GM19099 (cell line): ENCODE measurements around the gene RHEB.

ENCODE experiments used
- POLR2A ChIP-seq: IDR thresholded peaks from 3 replicates; pipeline ENCODE4 v1.6.1; 2011; ENCODE audit warnings: low read depth; ENCODE audit not compliant: insufficient read length; ENCODE audit errors: extremely low read depth

RHEB gene

DNA sequence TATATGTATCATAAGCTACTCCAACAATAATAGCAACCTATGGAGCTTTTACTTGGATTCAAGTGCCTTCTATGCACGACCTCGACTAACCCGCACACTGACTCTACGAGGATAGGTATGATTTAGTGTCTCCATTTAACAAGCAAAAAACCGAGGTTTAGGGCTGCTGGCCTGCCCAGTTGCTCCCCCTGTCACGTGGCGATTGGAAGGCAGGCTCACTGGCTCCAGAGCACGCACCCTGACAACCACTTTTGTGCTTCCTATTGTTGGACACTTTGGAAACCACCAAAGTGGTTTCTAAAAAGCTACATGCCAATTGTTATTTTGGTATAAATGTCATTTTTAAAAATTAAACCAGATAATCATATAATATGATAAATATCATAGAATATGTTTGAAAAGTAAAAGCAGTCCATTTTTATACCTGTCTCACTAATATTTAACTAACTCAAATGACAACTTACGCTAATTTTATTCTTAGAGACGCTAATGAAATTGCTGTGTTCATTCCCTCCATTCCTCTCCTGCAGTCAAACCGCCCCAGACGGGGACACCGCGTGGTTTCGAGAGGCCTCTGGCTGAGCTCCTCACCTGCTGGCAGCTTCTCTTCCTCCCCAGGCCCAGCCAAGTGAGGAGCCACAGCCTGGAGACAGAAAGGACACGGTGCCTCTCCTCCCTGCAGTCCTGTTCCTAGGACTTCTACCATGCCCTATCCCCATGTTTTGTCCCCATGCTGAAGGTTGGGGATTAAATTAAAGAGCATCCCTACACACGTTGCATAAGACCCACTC is 22.2 kb upstream of the RHEB start:
- TF ChIP-seq POLR2A, result no peak

DNA sequence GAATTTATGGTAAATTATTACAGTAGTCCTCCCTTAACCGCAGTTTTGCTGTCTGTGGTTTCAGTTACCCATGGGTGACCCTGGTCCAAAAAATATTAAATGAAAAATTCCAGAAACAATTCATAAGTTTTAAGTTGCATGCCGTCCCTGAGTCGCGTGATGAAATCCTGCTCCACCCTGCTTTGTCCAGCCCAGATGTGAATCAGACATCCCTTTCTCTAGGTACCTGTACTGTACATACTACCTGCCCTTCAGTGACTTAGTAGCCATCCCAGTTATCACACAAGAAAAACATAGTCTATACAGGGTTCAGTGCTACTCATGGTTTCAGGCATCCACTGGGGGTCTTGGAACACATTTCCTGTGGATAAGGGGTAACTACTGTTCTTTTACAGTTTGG is 20.5 kb upstream of the RHEB start:
- no peak for TF ChIP-seq POLR2A

DNA sequence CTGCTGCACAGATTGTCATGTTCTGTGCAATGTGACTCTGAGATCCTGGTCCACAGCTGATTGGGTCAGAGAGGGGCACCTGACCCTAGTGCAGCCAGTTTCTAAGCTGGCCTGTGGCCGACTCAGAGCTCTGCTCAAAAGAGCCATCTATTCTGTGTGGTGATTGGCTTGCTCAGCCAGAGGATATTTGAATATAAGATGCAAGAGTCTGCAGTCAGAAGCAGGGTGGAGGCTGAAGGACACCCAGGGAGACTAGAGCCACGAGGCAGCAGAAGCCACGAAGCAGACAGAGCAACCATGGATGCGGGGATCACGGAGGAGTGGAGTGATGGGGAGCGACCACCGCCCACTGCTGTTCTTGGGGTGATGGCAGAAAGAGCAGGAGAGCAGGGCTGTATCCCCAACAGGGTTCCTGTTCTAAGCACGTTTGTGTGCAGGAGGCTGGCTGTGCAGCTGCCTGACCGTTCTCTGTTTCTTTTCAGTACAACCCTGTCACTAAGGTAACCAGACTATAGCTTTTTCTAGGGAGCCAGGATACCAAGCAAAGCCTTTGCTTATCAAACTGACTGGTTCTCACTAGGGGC is 19.5 kb upstream of the RHEB start:
- no peak for TF ChIP-seq POLR2A

DNA sequence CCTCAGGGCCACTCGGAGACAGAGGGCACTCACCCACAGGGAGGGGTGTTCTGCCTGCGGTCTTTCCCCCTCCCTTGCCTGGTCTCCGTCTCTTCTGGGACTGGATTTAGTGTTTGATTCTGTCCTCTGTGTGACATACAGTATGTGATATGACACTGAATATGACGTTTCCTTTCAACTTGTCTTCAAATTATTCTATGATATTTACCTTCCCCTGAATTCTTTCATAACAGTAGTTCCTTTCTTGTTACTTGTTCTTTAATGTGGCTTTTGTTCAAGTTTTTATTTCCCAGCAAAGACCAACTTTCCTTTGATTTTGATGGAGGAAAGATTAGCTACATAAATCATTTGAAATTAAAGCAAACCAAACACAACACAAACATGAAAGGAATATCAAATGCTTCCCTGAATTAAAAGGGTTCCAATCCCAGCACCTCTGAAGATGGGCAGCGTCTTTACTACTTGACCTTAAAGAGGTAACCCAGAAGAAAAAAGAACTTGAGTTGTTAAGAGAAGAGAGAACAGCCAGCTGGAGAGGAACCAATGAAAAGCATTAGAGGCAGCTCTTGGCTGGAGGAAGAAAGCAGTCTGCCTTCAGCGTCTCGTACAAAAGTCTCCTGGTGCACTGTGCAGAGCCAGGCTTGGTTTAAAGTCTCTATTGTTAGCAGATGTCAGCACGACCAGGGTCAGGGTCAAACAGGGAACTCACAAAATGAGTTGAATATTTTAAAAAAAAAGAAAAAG is 18.3 kb upstream of the RHEB start:
- no peak for TF ChIP-seq POLR2A

DNA sequence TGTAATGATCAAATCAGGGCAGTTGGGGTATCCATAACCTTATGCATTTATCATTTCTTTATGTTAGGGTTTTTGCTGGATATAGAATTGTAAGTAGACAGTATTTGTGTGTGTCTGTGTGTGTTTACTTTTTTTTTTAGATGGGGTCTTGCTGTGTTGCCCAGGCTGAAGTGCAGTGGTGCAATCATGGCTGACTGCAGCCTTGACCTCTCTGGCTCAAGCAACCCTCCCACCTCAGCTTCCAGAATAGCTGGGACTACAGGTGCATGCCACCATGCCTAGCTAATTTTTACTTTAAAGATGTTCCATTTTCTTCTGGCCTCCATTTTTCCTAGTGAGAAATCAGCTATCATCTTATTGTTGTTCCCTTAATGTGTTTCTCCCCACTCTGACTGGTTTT is 10.1 kb upstream of the RHEB start:
- no peak for TF ChIP-seq POLR2A

DNA sequence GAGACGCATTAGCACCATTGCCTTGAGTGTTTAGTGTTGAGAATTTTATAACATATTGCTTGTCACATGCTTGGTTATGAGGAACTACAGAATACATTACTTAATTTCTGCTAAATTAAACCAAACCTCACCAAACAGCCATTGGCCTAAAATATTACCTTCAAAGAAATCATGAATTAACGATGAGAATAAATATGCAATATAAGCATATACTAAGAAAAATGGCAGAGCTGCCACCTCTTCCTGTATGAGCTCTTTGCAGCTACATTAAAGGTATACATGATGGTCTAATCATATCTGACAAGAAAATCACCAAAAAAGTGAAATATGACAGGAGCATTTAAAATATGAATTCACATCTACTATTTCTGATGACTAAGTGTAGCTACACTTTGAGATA is 5.2 kb upstream of the RHEB start:
- TF ChIP-seq POLR2A, result no peak

DNA sequence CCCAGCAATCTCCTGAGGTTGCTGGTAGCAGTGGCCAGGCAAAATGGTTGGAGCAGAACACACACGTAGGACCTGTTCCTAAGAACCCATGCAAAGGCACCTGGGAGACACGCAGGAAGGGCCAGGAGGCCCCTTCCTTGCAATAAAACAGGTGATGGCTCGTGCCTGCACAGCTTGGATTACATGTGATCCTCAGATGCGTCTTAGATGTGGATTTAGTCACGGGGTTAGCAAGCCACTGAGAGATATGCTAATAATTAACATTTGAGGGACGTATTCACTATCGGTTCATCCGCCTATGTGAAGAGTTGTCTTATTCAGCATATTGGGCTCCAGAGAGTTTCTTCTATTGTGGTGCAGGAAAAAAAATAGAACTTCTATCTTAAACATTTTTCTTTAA is 4.6 kb upstream of the RHEB start:
- TF ChIP-seq POLR2A, result no peak

DNA sequence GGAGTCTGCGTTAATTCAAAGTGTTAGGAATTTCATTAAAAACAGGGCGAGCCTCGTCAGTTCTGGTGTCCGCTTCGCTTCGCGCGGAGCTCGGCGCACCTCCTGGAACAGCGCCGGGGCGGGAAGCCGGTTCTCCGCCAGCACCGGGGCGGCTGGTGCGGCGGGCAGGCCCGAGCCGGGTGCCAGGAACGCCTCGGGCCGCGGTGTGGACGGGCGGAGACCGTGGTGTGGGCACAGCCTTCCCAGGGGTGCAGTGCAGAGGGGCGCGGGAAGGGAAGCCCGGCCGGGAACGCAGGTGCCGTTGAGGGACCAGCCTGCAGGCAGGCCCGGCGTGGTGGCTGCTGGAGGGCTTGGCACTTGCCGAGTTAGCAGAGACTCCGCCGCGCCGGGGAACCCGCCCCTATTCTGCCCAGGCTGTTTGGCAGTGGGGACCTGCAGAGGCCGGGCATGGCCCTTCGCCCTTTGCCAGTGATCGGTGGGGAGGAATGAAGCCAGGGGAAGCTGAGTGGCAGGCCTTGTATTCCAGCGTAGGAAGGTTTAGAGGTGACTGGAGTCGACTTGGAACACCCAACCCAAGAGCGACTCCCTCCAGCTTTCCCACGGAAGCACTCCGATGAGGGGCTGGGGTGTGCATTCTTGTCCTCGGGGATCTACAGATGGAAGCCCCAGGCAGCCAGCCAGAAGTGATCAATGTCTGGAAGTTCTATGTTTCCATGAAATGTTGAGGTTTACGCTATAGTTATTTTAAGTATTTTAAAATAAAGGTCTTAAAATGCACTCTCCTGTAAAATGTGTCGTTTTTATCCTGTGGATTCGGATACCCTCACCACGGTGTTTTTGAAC is 945 bp upstream of the RHEB start:
- no peak for TF ChIP-seq POLR2A

DNA sequence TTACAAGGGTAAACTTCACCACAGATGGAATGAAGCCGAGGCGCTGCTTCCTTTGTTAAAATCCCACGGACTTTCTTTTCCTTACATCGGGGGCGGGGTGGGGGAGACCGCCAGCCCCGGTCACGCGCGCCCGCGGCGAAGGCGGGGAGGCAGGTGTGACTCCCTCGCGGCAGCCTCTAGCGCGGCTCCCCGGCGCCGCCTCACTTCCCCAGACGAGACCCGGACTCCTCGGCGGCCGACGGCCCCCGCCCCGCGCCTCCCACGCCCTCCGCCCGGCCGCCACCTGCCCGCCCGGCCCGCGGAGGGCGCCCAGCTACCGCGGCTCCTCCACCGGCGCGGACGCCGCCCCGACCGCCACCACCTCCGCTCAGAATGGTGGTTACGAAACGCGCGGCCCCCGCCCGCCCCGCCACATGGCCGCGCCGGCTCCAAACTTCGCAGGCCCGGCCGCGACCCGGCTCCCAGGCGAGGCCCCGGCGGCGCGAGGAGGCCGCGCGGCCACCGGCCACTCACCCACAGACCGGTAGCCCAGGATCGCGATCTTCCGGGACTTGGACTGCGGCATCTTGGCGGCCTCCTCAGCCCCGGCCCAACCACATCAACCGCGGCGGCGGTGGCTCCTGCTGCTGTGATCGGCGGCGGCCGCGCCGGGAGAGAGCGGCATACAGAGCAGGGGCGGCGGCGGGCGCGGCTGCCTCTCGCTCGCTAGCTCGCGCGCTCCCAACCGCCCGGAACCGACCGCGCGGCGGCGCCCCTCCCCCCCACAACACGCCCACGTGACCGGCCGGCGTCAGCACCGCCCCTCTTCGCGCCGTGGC is 539 bp downstream of the RHEB start:
- TF ChIP-seq POLR2A, result peak; percentile 15

DNA sequence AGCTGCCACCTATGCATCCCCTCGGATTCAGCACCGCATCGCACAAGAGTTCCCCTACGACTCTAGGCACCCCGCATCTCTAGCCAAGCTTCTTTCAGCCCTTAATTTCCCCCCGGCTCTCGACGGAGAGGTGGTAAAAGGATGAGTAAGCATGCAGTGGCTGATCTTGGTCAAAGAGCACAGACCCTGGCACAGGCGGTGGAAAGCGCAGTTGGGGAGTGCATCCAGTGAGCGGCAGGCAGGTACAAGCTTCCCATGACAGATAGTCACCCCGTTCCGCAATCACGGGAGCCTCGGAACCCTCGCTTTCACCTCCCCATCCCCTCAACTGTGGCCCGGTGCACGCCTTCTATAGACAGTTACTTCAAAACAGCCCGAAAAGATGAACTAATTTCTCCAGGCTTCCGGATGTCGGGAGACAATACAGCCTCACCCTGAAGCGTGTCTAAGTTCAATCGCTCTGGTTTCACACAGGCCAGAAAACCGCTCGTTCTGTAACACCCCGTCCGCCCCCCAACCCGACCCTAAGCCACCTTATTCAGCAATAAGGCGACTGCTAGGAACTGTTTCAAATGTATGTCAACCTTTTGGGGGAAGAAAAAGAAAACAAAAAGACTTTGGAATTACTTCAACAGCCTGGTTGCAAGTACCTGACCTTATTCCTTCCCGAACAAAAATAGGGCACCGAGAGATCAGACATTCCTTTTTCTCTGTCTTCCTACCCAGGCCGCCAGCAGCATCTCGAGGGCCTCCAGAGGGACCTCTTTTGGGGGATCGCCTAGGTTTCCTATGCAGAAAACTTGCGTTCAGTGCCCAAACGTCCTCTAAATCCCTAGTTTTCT is 1.4 kb downstream of the RHEB start:
- TF ChIP-seq POLR2A, result no peak

DNA sequence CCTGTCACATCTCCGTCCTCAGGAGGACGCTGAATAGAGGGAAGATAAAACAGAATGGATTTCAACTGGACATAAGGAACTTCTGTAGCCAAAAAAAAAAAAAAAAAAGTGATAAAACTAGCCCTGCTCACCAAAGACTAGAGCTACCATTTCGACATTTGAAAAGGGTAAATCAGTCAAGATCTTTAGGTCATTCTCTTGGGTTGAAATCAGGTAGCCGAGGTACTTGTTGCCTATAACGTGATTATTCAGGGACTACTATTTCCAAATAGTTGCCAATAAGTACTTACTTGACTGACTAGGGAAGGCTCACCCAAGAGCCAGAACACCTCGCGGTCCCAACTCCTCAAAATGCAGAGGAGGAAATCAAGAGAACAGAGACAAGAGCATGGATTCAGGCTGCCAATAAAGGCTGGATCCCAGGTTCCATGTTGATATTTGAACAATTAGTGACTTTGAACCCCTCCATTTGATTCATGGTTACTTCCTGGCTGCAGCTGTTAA is 2.0 kb downstream of the RHEB start:
- no peak for TF ChIP-seq POLR2A

DNA sequence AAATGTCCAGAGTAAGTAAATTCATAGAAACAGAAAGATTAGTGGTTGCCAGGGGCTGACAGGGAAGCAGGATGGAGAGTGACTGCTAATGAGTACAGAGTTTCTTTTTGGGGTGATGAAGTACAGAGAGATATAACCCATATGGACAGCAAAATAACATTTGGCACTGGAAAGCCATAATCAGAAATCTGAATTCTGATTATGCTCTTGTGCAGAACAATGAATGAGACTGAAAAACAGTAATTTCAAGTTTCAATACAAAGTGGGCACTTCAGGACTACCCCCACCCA is 4.5 kb downstream of the RHEB start:
- no peak for TF ChIP-seq POLR2A

DNA sequence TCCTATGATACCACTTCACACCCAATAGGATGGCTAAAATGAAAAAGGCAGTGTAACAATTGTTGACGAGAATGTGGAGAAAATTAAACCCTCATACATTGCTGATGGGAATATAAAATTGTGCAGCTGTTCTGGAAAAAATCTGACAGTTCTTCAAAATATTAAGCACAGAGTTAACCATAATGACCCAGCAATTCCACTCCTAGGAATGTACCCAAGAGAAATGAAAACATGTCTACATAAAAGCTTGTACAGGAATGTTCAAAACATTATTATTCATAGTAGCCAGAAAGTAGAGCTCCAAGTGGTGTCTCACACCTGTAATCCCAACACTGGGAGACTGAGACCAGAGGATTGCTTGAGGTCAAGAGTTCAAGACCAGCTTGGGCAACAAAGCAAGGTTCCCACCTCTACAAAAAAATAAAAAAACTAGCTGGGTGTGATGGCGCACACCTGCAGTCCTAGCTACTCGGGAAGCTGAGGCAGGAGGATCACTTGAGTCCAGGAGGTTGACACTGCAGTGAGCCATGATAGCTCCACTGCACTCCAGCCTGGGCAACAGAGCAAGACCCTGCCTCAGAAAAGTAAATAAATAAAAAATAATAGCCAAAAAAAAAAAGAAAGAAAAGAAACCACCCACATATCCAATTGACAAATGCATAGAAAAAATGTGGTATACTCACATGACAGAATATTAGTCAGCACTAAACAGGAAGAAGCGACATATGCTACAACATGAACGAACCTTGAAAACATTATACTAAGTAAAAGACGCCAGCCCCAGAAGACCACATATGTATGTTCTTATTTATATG is 5.0 kb downstream of the RHEB start:
- TF ChIP-seq POLR2A, result no peak
